GM12891 (cell line): ENCODE results near the gene MAMDC2.

Experiments used
- POLR2A ChIP-seq: IDR thresholded peaks from 2 replicates; pipeline ENCODE4 v1.6.1; 2011; ENCODE audit warnings: low read depth, low read length, control low read depth
- POLR2AphosphoS5 ChIP-seq: IDR thresholded peaks from 2 replicates; pipeline ENCODE4 v1.6.1; 2011; ENCODE audit warnings: low read depth, low read length, control low read depth
- POU2F2 ChIP-seq: IDR thresholded peaks from 2 replicates; pipeline ENCODE4 v1.6.1; 2011; ENCODE audit warnings: low read depth, mild to moderate bottlenecking, control low read depth, low read length, moderate library complexity
- SPI1 ChIP-seq: IDR thresholded peaks from 2 replicates; pipeline ENCODE4 v1.6.1; 2011; ENCODE audit warnings: low read depth, low read length, control low read depth
- TAF1 ChIP-seq: IDR thresholded peaks from 2 replicates; pipeline ENCODE4 v1.6.1; 2011; ENCODE audit warnings: low read depth, low read length, control low read depth

DNA sequence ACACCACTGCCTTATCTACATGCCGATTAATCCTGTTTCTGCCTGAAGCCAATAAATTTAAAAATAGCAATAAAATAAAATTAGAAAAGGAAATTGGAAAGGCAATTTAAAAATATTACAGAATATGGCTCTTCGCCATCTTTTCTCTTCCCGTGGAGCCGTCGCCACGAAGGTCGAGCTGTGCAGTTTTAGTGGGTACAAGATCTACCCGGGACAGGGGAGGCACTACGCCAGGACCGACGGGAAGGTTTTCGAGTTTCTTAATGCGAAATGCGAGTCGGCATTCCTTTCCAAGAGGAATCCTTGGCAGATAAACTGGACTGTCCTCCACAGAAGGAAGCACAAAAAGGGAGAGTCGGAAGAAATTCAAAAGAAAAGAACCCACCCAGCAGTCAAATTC lies 173.4 kb downstream of the MAMDC2 start:
- no peak for TF ChIP-seq POLR2A
- no peak for TF ChIP-seq SPI1
- TF ChIP-seq POLR2AphosphoS5, result no peak
- TF ChIP-seq TAF1, result no peak
- TF ChIP-seq POU2F2, result no peak
